NCI-H187 (cell line): ENCODE data around the gene MTCH2.
"Not testable (repeated sequence)": the region's sequence is repeated elsewhere in the genome, so short reads cannot be mapped to it uniquely, and the experiment has no call there.

Source experiments
- DNase-seq, 2 experiments: peaks; one replicate each; lab custom pipeline; 2025; lab: John Stamatoyannopoulos, UW

MTCH2 gene

DNA sequence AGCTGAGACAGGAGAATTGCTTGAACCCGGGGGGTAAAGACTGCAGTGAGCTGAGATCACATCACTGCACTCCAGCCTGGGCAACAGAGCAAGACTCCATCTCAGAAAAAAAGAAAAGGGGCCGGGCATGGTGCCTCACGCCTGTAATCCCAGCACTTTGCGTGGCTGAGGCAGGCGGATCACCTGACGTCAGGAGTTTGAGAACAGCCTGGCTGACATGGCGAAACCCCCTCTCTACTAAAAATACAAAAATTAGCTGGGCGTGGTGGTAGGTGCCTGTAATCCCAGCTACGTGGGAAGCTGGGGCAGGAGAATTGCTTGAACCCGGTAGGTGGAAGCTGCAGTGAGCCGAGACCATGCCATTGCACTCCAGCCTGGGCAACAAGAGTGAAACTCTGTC is 6.0 kb downstream of the MTCH2 start:
- DNase-seq: not testable (repeated sequence)

GRCh38 chr11:47631473-47631872 is 10.9 kb downstream of the MTCH2 start:
- no peak for DNase-seq

DNA sequence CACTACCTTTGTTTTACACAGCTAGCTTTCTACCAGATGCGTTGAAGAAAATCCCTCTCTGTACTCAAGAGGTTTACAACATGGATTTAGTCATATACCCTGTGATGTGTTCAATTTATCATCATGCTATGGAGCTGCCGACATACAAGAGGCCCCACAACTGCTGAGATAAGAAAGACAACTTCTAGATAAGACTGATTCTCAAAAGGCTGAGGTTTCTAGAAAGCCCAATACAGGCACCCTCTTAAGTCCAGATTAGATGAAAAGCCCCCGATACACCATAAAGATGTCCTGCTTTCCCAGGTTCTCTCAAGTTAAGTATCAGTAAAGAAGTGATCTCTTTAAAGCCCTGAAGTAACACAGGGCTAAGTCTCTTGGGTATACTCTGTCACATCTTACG is 14.3 kb downstream of the MTCH2 start:
- DNase-seq: no peak

GRCh38 chr11:47626234-47626633 is 16.1 kb downstream of the MTCH2 start:
- DNase-seq: no peak

DNA sequence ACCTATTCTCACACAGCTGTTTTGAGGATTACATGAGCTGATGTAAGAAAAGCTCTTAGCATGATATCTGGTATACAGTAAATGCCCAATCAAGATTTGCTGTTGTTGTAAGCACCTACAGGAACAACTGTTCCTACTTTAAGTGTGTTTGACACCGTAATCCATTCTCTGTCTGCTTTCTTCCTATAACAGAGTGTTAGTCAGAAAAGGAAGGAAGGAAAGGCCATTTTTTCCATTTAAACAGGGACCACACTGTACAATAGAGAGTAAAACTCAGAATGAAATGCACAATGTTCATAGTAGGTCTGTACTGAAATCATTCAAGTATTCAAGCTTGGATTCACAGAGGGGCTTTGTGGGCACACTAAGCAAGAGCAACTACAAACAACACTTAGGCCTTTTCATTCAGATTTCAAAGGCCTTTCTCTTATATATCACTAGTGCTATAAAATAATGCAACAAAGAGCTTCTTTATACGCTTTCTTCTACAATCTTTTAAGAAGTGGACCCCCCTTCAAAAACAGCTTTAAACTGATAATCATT is 21.5 kb downstream of the MTCH2 start:
- DNase-seq: no peak

- no peak for DNase-seq
These were observed 24.9 kb downstream of the MTCH2 start for GRCh38 chr11:47617417-47617809.

GRCh38 chr11:47616726-47617416 is 25.5 kb downstream of the MTCH2 start:
- DNase-seq: no peak

- DNase-seq: no peak
These were observed 27.1 kb downstream of the MTCH2 start for GRCh38 chr11:47615249-47615648.

DNA sequence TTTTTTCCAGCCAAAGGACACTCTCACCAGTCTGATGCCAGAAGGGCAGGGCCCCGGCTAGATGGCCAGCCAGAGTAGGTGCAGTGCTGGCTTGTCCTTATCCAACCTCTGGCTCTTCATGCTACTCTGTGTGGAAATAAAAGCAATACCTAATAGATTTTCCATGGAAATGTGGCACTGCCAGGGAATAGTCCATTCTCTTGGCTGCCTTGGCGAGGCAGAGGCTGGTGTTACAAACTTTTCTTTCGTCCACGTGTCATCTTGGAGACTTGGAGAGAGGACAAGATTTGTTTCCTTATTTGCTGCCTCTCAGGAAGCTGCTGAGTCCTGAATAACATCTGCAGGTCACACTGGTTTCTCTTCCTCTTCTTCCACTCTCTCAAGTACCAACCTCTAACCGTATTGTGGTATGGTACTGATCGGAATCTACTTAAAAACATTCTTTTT is 31.0 kb downstream of the MTCH2 start:
- no peak for DNase-seq

DNA sequence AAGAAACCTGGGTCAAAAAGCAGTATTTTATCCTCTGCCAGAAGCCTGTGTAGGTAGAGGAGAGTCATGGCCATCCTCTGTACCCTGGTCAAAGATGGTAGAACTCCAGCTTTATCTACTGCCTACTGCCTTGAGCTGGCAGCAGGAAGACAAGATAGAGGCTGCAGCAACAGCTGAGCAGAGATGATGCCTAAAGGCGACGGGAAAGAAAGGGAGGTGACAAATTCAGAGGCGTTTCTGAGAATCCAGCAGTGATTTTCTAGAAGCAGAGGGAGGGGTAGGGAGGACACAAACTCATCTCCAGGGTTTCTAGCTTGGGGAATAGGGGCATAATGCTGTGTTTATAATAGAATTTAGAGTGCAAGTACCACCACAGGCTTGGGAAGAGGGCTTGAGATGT is 32.7 kb downstream of the MTCH2 start:
- DNase-seq: no peak

GRCh38 chr11:47607380-47607779 is 35.0 kb downstream of the MTCH2 start:
- DNase-seq: no peak

DNA sequence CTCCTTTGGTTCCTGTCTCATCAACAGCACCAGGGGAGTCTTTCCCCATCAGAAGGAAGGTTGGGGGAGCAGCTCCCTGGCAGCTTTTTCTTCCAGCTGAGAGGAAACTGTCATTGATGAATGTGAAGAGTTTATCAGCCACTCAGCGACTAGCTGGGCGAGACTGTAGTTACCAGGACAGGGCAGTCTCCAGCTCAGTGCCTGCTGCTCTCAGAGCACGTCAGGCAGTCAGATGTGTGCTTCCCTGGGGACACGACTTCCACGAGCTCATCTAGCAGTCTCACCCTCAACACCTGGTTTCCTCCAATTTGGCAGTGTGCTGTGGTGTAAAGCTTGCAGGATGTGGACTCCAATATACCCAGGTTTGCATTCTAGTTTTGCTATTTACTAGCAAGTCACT is 35.6 kb downstream of the MTCH2 start:
- no peak for DNase-seq

DNA sequence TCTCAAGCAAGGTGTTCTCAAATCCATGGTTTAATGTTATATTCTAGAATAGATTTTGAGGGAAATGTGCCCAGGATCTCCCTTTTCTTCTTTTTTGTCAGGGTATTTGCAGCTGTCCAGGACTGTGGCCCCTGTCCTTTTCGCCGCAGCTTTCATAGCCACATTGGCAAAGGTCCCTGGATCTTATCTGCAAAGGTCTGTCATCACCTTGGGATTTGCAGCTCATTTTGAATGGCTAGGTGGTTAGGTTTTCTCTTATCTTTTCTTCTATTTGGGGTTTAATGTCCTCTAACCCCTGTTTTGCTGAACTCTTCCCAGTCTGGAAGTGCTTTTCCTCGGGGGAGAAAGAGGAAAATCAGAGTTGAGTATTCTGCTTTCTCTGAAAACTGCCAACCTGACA is 36.4 kb downstream of the MTCH2 start:
- DNase-seq: no peak

GRCh38 chr11:47603295-47603694 is 39.1 kb downstream of the MTCH2 start:
- DNase-seq: no peak

DNA sequence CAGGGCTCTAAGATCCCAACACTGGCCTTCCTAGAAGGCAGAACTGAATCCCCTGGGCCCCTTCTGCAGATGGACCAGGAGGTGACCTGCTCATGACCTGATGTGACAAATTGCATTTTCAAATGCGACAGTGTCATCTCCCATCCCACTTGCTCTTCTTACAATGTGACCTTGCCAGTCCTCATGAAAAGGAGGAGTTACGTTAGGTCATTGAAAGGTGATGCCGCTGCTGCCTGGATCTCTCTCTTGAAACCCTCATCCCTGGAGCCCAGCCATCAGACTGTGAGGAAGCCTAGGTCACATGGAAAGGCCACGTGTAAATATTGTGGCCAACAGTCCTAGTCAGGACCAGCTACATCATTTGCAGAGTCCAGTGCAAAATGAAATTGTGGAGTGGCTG is 42.5 kb downstream of the MTCH2 start:
- DNase-seq: no peak

DNA sequence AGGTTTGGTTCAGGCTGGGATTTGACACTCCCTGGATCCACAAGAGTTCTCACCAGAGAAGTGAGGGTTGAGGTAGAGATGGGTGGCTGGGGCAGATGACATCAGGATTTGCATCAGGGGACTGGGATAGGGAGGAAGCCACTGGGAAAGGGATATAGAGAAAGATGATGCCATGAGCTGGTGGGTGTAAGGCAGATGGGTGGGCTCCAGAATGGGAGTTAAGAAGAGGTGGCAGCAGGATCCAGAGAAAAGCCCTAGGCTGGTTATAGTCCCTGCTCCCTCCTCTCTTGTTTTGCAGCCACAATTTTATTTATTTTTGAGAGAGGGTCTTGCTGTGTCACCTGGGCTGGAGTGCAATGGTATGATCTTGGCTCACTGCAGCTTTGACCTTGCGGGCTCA is 46.4 kb downstream of the MTCH2 start:
- no peak for DNase-seq

DNA sequence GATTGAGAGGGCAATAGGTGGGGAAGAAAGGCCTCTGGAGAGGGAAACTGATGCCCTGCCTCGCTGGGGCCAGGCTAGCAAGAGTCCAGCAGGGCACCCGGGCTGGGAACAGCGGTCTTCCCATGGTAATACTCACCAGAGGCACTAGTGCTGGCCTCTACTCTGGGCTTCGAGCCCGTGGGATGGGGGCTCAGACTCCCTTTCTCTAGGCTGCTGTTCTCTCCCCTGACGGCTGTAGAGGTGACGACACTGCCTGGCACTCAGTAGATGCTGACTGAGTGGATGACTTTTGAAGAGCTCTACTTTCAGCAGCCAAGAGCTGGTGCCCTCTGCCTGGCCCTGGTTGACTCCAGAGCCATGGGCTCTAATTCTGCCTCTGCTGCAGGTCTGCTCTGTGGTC is 47.3 kb downstream of the MTCH2 start:
- DNase-seq: no peak

DNA sequence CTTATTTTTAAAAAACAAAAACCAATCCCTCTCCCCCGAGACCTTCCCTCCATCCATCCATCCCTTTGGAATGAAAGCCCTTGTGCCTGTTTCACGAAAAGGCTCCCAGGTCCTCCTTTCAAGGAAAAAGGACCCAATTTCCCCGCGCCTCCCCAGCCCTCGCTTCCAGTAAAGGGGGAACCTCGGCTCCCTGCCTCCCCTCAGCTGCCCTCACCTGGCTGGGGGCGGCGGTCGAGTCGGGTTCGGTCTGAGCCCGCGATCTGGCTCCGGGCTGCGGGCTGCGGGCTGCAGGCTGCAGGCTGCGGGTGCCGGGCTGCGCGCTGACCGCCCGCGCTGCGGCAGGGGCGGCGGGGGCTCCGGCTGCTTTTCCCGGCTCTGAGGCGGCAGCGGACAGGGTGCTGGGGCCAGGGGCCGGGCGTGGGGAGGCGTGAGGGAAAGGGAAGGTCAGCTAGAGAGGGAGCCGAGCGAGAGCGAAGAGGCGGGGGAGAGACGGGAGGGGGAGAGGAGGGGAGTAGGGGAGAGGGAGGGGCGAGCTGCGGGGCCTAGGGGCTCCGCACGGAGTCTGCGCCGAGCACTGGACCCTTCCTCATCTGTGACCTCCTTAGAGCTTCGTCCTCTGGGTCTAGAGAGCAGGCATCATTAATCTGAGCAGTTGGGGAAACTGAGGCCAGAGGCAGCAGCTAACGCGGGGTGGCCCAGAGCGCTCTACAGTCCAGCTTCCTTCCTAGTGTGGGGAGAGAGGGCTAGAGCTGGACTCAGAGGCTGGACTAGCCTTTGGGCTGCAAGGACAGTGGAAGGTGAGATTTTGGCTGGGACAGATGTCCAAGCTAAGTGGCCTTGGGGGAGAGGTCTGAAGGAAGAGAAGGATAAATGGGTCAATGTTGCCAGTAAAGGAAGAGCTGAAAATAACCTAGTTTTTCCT is 48.2 kb downstream of the MTCH2 start, which contains the start of gene C1QTNF4:
C1QTNF4 (minus strand) TSS at position 478 of the 922 bp plus-strand sequence. CDS start 3,601 bp downstream, outside the sequence.
- DNase-seq: no peak

- no peak for DNase-seq
These were observed 48.8 kb downstream of the MTCH2 start for GRCh38 chr11:47593492-47593933.

- no peak for DNase-seq
These were observed 49.4 kb downstream of the MTCH2 start for GRCh38 chr11:47592970-47593369.

- no peak for DNase-seq
These were observed 50.1 kb downstream of the MTCH2 start for GRCh38 chr11:47592251-47592650.

- no peak for DNase-seq
These were observed 50.6 kb downstream of the MTCH2 start for GRCh38 chr11:47591764-47592163.
